KOPT-K1 (cell line): ENCODE data around the gene AVPR2.
A peak's percentile ranks its signal among the peaks of the same experiment; 100 is the strongest.

ENCODE experiments used
- H3K27ac ChIP-seq: fragments of 200-600 bp; sonication (generic); 2 replicates; pipeline ENCODE4 v1.5.1; 2016; ENCODE audit warnings: antibody characterized with exemption, mild to moderate bottlenecking, low read depth, low read length; ENCODE audit not compliant: poor library complexity, severe bottlenecking
- H3K36me3 ChIP-seq: fragments of 200-600 bp; sonication (generic); 2 replicates; pipeline ENCODE4 v1.5.1; 2017; ENCODE audit warnings: antibody characterized with exemption, mild to moderate bottlenecking, low read length, moderate library complexity; ENCODE audit not compliant: insufficient read depth
- H3K9me3 ChIP-seq: fragments of 200-600 bp; sonication (generic); 2 replicates; pipeline ENCODE4 v1.5.1; 2017; ENCODE audit warnings: antibody characterized with exemption, low read length, mild to moderate bottlenecking; ENCODE audit not compliant: insufficient read depth, poor library complexity, severe bottlenecking

The AVPR2 gene

GRCh38 chrX:153909980-153910360 is 5.5 kb downstream of the AVPR2 start:
- no peak overlapping the region for H3K27ac ChIP-seq
- H3K36me3 ChIP-seq, result peaks cover 84% of the 10 kb centered on the region
- no peaks in the 10 kb centered on the region for H3K9me3 ChIP-seq

- Histone ChIP-seq H3K9me3 (no peaks in the 10 kb centered on the region), H3K36me3 (peaks cover 87% of the 10 kb centered on the region), H3K27ac (no peak overlapping the region)
Measured at GRCh38 chrX:153910446-153910845, 6.0 kb downstream of the AVPR2 start.

DNA sequence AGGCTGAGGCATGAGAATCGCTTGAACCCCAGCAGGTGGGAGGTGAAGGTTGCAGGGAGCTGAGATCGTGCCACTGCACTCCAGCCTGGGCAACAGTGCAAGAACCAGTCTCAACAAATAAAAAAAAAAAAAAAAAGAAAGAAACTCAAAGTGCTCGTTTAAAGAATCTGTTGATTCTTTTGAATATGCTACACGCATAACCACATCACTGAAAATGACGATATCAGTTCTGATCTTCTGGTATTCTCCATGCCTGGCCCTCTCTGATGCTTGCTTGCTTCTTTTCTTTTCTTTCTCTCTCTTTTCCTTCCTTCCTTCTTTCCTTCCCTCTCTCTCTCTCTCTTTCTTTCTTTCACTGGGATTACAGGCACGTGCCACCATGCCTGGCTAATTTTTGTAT is 7.3 kb downstream of the AVPR2 start:
- Histone ChIP-seq H3K27ac (peak overlapping the region; percentile 22), H3K36me3 (peaks cover 92% of the 10 kb centered on the region), H3K9me3 (no peaks in the 10 kb centered on the region)

DNA sequence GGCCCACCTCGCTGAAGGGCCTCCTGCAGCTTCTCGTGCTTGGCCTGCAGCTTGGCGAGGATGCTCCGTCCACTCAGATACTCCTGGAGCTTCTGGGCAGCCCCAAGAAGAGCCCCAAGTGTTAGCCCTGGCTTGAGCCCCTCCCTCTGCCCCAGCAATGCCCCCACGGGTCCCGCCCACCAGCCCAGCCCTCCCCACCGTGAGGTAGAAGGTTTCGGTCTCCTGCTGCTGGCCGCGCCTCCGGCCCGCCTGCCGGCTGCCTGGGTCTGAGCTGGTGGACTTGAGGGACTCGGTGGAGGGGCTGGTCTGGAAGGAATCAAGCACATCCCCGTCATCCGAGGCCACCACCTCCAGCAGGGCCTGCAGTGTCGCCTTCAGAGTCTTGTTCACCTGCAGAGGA is 8.7 kb downstream of the AVPR2 start:
- Histone ChIP-seq H3K9me3 (no peaks in the 10 kb centered on the region), H3K36me3 (peaks cover 89% of the 10 kb centered on the region), H3K27ac (no peak overlapping the region)

DNA sequence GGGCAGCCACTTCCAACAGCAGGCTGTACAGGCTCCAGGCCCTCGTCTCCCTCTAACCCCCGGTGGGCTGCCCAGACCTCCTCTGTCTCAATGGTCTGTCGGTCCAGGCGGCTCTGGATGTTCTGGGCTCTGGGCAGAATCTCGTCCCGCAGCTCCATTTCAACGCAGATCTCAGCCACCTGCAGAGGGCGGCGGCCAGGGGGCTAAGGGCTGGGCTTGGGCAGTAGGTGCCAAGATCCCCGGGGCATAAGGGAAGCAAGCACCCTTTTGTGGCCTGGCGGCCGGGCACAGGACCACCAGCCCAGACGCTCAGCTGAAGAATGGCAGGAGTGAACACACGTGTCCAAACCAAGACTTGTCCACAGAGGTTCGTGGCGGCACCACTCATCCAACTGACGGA is 9.2 kb downstream of the AVPR2 start:
- no peak overlapping the region for H3K27ac ChIP-seq
- H3K9me3 ChIP-seq, result no peaks in the 10 kb centered on the region
- H3K36me3 ChIP-seq, result peaks cover 89% of the 10 kb centered on the region

GRCh38 chrX:153917869-153918268 is 13.4 kb downstream of the AVPR2 start:
- no peaks in the 10 kb centered on the region for H3K9me3 ChIP-seq
- peaks cover 83% of the 10 kb centered on the region for H3K36me3 ChIP-seq
- H3K27ac ChIP-seq, result no peak overlapping the region

- H3K9me3 ChIP-seq, result no peaks in the 10 kb centered on the region
- H3K36me3 ChIP-seq, result peaks cover 69% of the 10 kb centered on the region
- no peak overlapping the region for H3K27ac ChIP-seq
Measured at GRCh38 chrX:153919281-153919680, 14.8 kb downstream of the AVPR2 start.

DNA sequence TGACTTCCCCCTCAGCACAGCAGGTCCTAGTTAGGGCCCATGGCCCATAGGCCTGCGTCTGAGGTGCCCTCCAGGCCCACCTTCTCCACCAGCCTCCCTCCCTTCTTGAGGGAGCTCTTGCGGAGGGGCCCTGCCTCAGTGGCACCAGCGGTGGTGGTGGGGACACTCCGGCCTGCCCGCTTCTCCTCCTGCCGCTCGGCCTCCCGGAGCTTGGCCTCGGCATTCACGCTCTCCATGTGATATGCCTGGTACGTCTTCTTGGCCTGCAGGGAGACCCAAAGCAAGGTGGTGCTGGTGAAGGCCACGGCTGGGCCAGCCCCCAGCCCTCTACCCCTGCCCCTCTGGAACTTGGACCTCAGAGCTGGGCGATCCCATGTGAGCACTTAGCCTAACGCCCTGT is 16.1 kb downstream of the AVPR2 start:
- H3K36me3 ChIP-seq, result peaks cover 57% of the 10 kb centered on the region
- peak overlapping the region; percentile 100 for H3K27ac ChIP-seq
- no peaks in the 10 kb centered on the region for H3K9me3 ChIP-seq

- Histone ChIP-seq H3K27ac (peak overlapping the region; percentile 100), H3K9me3 (no peaks in the 10 kb centered on the region), H3K36me3 (peaks cover 52% of the 10 kb centered on the region)
Measured at GRCh38 chrX:153921070-153921469, 16.6 kb downstream of the AVPR2 start.

DNA sequence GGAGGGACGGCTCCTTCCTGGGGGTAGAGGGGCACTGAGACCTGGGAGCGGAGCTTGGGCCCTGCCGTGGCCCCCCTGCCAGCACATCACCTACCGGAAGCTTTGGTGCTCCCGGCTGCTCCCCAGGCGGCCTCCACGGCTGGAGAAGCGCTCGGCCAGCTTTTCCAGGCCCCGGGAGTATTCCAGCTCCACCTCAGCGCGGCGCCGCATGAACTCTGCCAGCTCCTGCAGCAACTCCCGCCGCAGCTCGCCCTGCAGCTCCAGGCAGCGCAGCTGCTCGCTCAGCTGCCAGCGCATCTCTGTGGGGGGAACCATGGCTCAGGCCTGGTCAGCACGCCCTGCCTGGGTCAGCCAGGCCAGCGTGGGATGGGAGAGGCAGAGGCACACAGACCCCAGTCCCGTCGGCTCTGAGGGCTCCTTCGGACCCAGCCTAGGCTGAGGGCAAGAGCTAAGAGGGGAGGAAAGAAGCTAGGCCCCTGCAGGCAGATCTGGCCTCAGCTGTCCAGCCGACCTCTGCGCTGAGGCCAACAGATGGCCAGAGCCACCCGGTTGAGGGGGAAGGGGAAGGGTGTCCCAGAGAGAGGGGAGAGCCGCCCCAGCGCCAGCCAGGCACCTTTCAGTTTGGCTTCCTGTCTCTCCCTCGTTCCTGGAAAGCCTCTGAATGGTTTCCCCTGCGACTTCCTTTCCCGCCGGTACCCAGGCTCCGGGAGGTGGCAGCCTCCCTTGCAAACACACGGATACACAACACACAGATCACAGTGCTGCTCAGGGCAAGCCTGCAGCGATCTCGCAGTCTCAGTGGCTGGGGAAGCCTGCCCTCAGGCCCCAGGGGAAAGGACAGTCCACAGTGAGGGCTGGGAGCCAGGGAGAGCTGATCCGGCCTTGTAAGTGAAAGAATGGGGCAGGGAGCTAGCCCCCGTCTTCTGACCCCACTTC is 17.3 kb downstream of the AVPR2 start:
- H3K36me3 ChIP-seq, result peaks cover 45% of the 10 kb centered on the region
- H3K9me3 ChIP-seq, result no peaks in the 10 kb centered on the region
- H3K27ac ChIP-seq, result peak overlapping the region; percentile 100

GRCh38 chrX:153922932-153923857 is 18.7 kb downstream of the AVPR2 start:
- peak overlapping the region; percentile 100 for H3K27ac ChIP-seq
- no peaks in the 10 kb centered on the region for H3K9me3 ChIP-seq
- peaks cover 35% of the 10 kb centered on the region for H3K36me3 ChIP-seq

DNA sequence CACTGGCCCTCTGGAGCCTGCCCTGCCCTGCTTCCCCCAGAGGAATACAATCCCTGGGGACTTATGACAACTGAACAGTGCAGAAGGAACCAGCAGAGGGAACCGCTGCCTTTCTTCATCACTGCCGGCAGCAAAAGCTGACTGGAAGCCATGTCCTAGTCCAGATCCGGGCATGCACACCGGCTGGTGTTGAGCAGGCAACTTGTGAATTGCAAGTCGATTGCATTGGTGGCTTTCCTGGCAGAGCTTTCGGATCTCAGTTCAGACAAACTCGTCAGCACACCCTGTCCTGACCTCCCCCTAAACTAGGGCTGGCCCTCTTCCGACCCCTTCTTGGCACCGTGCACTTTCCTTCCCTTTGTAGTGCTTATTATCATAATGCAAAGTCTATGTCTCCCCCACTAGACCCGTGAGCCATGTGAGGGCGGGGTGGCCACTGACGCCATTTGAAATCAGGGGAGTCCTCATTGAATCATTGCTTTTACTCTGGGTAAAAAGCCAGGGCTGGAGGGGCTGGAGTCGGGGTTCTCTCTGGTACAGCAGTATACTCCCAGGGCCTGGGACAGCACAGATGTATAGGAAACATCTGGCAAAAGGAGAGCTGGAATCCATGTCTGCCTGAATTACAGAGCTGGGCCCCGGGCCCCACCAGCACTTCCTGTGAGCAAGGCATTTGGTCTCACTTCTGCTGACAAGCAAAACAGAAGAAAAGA is 19.8 kb downstream of the AVPR2 start:
- Histone ChIP-seq H3K9me3 (no peaks in the 10 kb centered on the region), H3K36me3 (peaks cover 26% of the 10 kb centered on the region), H3K27ac (peak overlapping the region; percentile 100)

- Histone ChIP-seq H3K9me3 (no peaks in the 10 kb centered on the region), H3K27ac (peak overlapping the region; percentile 100), H3K36me3 (peaks cover 26% of the 10 kb centered on the region)
Measured at GRCh38 chrX:153925387-153925738, 20.9 kb downstream of the AVPR2 start.

- Histone ChIP-seq H3K36me3 (peaks cover 24% of the 10 kb centered on the region), H3K27ac (peak within 1 kb of the TSS; percentile 100), H3K9me3 (no peaks in the 10 kb centered on the region)
Measured at GRCh38 chrX:153925739-153926551, 21.5 kb downstream of the AVPR2 start, which contains the start of gene ARHGAP4. ARHGAP4 (minus strand) TSS chrX:153926264; CDS start chrX:153926202, 62 bp downstream.
